ENCODE measurements around the gene NOS1AP. TPM values are rescaled to one million over a fixed set of nuclear protein-coding genes. Genes with fewer than 3 reads are reported as not detected.

The NOS1AP gene
- polyA plus RNA-seq, 1 of the 3 experiments (the other 2 are of a cell fraction), result 0.03 TPM

DNA sequence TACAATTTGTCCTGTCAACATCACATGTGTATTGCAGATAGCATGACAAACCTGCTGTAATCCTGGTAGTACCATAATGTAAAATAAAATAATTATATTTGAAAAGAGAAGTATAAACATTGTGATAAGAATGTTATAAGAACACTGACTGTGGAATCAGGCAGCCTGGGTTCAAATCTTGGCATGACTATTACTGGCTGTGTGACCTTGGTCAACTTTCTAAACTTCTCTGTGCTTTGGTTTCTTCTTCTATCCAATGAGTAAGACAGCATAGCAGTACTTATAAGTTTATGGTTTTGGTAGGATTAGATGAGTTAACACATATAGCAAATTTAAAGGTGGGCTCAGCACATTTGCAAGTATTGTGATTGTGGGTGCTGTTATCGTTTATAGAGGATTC is 147.1 kb downstream of the NOS1AP start (continued):
- TF ChIP-seq, protein P1, sequence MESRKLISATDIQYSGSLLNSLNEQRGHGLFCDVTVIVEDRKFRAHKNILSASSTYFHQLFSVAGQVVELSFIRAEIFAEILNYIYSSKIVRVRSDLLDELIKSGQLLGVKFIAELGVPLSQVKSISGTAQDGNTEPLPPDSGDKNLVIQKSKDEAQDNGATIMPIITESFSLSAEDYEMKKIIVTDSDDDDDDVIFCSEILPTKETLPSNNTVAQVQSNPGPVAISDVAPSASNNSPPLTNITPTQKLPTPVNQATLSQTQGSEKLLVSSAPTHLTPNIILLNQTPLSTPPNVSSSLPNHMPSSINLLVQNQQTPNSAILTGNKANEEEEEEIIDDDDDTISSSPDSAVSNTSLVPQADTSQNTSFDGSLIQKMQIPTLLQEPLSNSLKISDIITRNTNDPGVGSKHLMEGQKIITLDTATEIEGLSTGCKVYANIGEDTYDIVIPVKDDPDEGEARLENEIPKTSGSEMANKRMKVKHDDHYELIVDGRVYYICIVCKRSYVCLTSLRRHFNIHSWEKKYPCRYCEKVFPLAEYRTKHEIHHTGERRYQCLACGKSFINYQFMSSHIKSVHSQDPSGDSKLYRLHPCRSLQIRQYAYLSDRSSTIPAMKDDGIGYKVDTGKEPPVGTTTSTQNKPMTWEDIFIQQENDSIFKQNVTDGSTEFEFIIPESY (IDR thresholded peaks at IDR 0.05; ENCODE audit: borderline replicate concordance, low read depth), result no peak
- TF ChIP-seq, protein P2, sequence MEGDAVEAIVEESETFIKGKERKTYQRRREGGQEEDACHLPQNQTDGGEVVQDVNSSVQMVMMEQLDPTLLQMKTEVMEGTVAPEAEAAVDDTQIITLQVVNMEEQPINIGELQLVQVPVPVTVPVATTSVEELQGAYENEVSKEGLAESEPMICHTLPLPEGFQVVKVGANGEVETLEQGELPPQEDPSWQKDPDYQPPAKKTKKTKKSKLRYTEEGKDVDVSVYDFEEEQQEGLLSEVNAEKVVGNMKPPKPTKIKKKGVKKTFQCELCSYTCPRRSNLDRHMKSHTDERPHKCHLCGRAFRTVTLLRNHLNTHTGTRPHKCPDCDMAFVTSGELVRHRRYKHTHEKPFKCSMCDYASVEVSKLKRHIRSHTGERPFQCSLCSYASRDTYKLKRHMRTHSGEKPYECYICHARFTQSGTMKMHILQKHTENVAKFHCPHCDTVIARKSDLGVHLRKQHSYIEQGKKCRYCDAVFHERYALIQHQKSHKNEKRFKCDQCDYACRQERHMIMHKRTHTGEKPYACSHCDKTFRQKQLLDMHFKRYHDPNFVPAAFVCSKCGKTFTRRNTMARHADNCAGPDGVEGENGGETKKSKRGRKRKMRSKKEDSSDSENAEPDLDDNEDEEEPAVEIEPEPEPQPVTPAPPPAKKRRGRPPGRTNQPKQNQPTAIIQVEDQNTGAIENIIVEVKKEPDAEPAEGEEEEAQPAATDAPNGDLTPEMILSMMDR (IDR thresholded peaks at IDR 0.05), result no peak
- TF ChIP-seq MEF2A (IDR thresholded peaks at IDR 0.05; ENCODE audit: borderline replicate concordance, low read depth), result no peak

DNA sequence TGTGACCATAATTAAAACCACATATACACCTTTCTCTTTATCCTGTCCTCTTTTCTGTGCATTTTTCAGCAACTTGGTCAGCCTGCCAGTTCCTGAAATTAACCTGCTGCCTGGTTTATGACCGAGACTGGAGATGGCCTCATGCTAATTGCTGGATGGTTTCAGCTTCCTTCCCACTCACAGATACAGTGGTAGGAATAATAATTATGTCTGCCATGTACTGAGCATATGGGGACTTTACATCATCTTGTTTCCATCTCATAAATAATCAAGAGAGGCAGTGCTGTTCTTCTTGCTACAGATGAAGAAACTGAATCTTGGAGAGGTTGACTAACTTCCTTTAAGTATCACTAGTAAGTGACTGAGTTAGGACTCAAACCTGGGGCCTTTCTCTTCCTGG is 148.2 kb downstream of the NOS1AP start:
- no peaks in the 10 kb centered on the region for H3K9me3 ChIP-seq
- no peaks in the 10 kb centered on the region for H4K20me1 ChIP-seq (ENCODE audit: insufficient read depth)
- WGBS (ENCODE audit: low lambda C conversion rate), result 52% methylated on average over 1 of the region's 1 CpG
- TF ChIP-seq RFX5 (IDR thresholded peaks at IDR 0.05; ENCODE audit: low read length) (no peak), MXI1 (IDR thresholded peaks at IDR 0.05; ENCODE audit: low read depth, low read length) (no peak), FOXJ3 (CRISPR knock-in tag; IDR thresholded peaks at IDR 0.05) (no peak), TCF12 (IDR thresholded peaks at IDR 0.05) (no peak), JUND (IDR thresholded peaks at IDR 0.05) (no peak), ELF1 (IDR thresholded peaks at IDR 0.05) (no peak), YY1 (IDR thresholded peaks at IDR 0.05; ENCODE audit: low read depth) (no peak), RXRA (IDR thresholded peaks at IDR 0.05; ENCODE audit: borderline replicate concordance, low read depth) (no peak)
- TF ChIP-seq, protein P3, sequence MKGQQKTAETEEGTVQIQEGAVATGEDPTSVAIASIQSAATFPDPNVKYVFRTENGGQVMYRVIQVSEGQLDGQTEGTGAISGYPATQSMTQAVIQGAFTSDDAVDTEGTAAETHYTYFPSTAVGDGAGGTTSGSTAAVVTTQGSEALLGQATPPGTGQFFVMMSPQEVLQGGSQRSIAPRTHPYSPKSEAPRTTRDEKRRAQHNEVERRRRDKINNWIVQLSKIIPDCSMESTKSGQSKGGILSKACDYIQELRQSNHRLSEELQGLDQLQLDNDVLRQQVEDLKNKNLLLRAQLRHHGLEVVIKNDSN (IDR thresholded peaks at IDR 0.05; ENCODE audit: borderline replicate concordance, low read depth), result no peak
- TF ChIP-seq, protein P4, sequence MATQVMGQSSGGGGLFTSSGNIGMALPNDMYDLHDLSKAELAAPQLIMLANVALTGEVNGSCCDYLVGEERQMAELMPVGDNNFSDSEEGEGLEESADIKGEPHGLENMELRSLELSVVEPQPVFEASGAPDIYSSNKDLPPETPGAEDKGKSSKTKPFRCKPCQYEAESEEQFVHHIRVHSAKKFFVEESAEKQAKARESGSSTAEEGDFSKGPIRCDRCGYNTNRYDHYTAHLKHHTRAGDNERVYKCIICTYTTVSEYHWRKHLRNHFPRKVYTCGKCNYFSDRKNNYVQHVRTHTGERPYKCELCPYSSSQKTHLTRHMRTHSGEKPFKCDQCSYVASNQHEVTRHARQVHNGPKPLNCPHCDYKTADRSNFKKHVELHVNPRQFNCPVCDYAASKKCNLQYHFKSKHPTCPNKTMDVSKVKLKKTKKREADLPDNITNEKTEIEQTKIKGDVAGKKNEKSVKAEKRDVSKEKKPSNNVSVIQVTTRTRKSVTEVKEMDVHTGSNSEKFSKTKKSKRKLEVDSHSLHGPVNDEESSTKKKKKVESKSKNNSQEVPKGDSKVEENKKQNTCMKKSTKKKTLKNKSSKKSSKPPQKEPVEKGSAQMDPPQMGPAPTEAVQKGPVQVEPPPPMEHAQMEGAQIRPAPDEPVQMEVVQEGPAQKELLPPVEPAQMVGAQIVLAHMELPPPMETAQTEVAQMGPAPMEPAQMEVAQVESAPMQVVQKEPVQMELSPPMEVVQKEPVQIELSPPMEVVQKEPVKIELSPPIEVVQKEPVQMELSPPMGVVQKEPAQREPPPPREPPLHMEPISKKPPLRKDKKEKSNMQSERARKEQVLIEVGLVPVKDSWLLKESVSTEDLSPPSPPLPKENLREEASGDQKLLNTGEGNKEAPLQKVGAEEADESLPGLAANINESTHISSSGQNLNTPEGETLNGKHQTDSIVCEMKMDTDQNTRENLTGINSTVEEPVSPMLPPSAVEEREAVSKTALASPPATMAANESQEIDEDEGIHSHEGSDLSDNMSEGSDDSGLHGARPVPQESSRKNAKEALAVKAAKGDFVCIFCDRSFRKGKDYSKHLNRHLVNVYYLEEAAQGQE (IDR thresholded peaks at IDR 0.05; ENCODE audit: low read depth, low read length), result no peak
- TF ChIP-seq, protein P5, sequence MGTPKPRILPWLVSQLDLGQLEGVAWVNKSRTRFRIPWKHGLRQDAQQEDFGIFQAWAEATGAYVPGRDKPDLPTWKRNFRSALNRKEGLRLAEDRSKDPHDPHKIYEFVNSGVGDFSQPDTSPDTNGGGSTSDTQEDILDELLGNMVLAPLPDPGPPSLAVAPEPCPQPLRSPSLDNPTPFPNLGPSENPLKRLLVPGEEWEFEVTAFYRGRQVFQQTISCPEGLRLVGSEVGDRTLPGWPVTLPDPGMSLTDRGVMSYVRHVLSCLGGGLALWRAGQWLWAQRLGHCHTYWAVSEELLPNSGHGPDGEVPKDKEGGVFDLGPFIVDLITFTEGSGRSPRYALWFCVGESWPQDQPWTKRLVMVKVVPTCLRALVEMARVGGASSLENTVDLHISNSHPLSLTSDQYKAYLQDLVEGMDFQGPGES (IDR thresholded peaks at IDR 0.05; ENCODE audit: low read depth, low read length), result no peak
- TF ChIP-seq, protein P6, sequence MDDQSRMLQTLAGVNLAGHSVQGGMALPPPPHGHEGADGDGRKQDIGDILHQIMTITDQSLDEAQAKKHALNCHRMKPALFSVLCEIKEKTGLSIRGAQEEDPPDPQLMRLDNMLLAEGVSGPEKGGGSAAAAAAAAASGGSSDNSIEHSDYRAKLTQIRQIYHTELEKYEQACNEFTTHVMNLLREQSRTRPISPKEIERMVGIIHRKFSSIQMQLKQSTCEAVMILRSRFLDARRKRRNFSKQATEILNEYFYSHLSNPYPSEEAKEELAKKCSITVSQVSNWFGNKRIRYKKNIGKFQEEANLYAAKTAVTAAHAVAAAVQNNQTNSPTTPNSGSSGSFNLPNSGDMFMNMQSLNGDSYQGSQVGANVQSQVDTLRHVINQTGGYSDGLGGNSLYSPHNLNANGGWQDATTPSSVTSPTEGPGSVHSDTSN (IDR thresholded peaks at IDR 0.05), result no peak
- H3F3A ChIP-seq (replicated peaks; ENCODE audit: insufficient read depth), result no peaks in the 10 kb centered on the region
- H3K4me3 ChIP-seq (ENCODE audit: low read depth in 2 of 2, low read length in 1 of 2), result no peak overlapping the region
- H3K36me3 ChIP-seq (replicated peaks in 1 of 2; ENCODE audit: control insufficient read depth in 1 of 2, insufficient read depth in 2 of 2, low read length in 1 of 2), result no peaks in the 10 kb centered on the region
- DNase-seq, result no peak
- no peak overlapping the region for H3K9ac ChIP-seq
- H3K4me1 ChIP-seq (ENCODE audit: control insufficient read depth in 1 of 2, insufficient read depth in 2 of 2, low read depth in 1 of 2, low read length in 1 of 2), result no peaks in the 10 kb centered on the region; a peak in 2 of 4 replicates
- no peaks in the 10 kb centered on the region; the same call in 1 of the 2 replicates for H3K27me3 ChIP-seq (ENCODE audit: insufficient read depth)
- no peaks in the 10 kb centered on the region for H3K9me2 ChIP-seq
- ChIA-PET POLR2A (no interaction called here), CTCF (interaction anchor here (0.6 to 1.3 kb wide), 2 partner anchors 12 to 22 kb away, joined by 3 read pairs; no protein-coding TSS in a partner anchor)
- no peak overlapping the region for H2AFZ ChIP-seq (ENCODE audit: low read depth)
- H3K27ac ChIP-seq (ENCODE audit: low read depth in 2 of 2, low read length in 1 of 2), result no peak overlapping the region
- H3K4me2 ChIP-seq, result no peak overlapping the region
- no peaks in the 10 kb centered on the region for H3K79me2 ChIP-seq (ENCODE audit: insufficient read depth)

All from SK-N-SH (cell line).